ENCODE data around the gene KAT8.

Gene KAT8

GRCh38 chr16:31130899-31131298 lies 13.4 kb downstream of the KAT8 start:
- DNase-seq, result no peak
- no peak overlapping the region for H3K27ac ChIP-seq

GRCh38 chr16:31131416-31131815 lies 14.0 kb downstream of the KAT8 start:
- DNase-seq, result no peak
- H3K9me3 ChIP-seq (ENCODE audit: severe bottlenecking), result no peaks in the 10 kb centered on the region
- H3K27me3 ChIP-seq (ENCODE audit: insufficient read depth, low read depth, severe bottlenecking), result no peaks in the 10 kb centered on the region
- H3K4me3 ChIP-seq (ENCODE audit: low read depth, low read length), result no peak overlapping the region
- TF ChIP-seq CTCF (IDR thresholded peaks at IDR 0.05; ENCODE audit: low read depth, low read length), result no peak
- H3K36me3 ChIP-seq, result peaks cover 49% of the 10 kb centered on the region
- no peak overlapping the region for H3K27ac ChIP-seq

More at GRCh38 chr16:31130899-31131298, 13.4 kb downstream of the KAT8 start:
- Histone ChIP-seq H3K27me3 (ENCODE audit: insufficient read depth, low read depth, severe bottlenecking) (no peaks in the 10 kb centered on the region), H3K4me3 (ENCODE audit: low read depth, low read length) (no peak overlapping the region), H3K36me3 (peaks cover 49% of the 10 kb centered on the region), H3K9me3 (ENCODE audit: severe bottlenecking) (no peaks in the 10 kb centered on the region)
- TF ChIP-seq CTCF (IDR thresholded peaks at IDR 0.05; ENCODE audit: low read depth, low read length), result no peak

GRCh38 chr16:31131841-31132271 lies 14.4 kb downstream of the KAT8 start:
- Histone ChIP-seq H3K27me3 (ENCODE audit: insufficient read depth, low read depth, severe bottlenecking) (no peaks in the 10 kb centered on the region), H3K9me3 (ENCODE audit: severe bottlenecking) (no peaks in the 10 kb centered on the region), H3K36me3 (peaks cover 48% of the 10 kb centered on the region), H3K27ac (no peak overlapping the region), H3K4me3 (ENCODE audit: low read depth, low read length) (no peak overlapping the region)
- no peak for DNase-seq
- no peak for TF ChIP-seq CTCF (IDR thresholded peaks at IDR 0.05; ENCODE audit: low read depth, low read length)

DNA sequence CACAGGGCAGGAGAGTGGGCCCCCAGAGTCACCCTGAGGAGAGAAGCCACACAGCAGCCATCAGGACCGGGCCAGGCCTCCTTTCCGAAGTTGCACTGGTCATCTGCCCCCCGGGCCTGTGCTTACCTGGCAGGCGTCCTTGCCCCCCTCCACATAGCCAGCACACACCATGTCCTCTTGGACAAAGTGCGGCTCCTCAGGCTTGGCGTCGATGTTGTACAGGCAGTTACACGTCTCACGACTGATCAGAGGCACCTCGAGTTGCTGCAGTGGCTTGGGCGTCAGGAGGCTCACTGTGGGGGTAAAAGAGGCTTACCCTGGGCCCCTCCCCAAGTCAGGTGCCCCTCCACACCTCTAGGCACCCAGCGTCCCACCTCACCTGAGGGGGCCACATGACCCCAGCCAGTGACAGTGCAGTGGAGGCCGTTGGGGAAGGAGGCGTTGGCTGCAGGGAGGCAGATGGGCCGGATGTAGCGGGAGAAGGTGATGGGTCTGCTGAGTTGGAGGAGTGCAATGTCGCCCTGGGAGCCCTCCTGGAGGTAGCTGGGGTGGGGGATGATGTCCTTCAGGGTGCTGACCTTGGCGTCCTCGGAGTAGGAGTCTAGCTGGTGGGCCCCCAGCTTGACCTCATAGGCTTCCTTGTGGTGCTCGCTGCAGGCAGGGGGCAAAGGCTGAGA lies 15.0 kb downstream of the KAT8 start:
- Histone ChIP-seq H3K9me3 (ENCODE audit: severe bottlenecking) (no peaks in the 10 kb centered on the region), H3K27ac (no peak overlapping the region), H3K36me3 (peaks cover 43% of the 10 kb centered on the region), H3K4me3 (ENCODE audit: low read depth, low read length) (no peak overlapping the region), H3K27me3 (ENCODE audit: insufficient read depth, low read depth, severe bottlenecking) (no peaks in the 10 kb centered on the region)
- no peak for DNase-seq
- no peak for TF ChIP-seq CTCF (IDR thresholded peaks at IDR 0.05; ENCODE audit: low read depth, low read length)

DNA sequence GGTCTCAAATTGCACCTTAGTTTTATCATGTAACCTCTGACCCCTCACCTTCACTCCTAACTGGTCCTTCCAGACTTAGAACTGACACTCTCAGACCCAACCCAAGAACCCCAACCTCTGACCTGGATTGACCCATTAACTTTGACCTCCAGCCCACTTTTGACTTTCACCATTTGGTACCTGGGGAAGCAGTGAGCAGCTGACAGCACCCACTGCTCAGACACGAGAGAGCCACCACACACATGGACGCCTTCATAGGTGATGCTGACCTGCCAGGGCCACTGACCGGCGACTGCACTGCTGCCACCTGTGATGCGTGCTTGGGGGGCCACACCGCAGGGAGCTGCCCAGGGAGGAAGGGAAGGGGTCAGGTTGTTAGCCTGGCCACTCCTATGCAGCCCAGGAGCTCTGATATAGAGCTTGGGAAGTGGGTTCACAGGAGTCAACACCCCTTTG lies 15.6 kb downstream of the KAT8 start:
- Histone ChIP-seq H3K4me3 (ENCODE audit: low read depth, low read length) (no peak overlapping the region), H3K27me3 (ENCODE audit: insufficient read depth, low read depth, severe bottlenecking) (no peaks in the 10 kb centered on the region)
- DNase-seq, result no peak

More for the DNA sequence above, 15.6 kb downstream of the KAT8 start:
- no peak overlapping the region for H3K27ac ChIP-seq
- H3K9me3 ChIP-seq (ENCODE audit: severe bottlenecking), result no peaks in the 10 kb centered on the region
- H3K36me3 ChIP-seq, result peaks cover 39% of the 10 kb centered on the region
- TF ChIP-seq CTCF (IDR thresholded peaks at IDR 0.05; ENCODE audit: low read depth, low read length), result no peak

Data from WERI-Rb-1 (cell line).